AG04449 (cell line): ENCODE data around the gene PLEKHM1.

Experiments used
- CTCF ChIA-PET: fragments of 350-600 bp; formaldehyde crosslinking; extraction: SDS; loops from one replicate; lab custom pipeline; 2021; ENCODE audit warnings: antibody characterized with exemption; lab: Yijun Ruan, JAX
- POLR2A ChIA-PET: fragments of 400-600, 350-600 bp; formaldehyde crosslinking; extraction: SDS; loops from one replicate; lab custom pipeline; 2020; ENCODE audit warnings: antibody characterized with exemption, inconsistent platforms; lab: Yijun Ruan, JAX
- DNase-seq: peaks from one replicate; pipeline ENCODE4 v3.0.0-alpha.2; 2010; ENCODE audit warnings: low read depth, low spot score
- H3K4me3 ChIP-seq: 2 replicates; pipeline ENCODE4 v1.5.1; 2011; ENCODE audit warnings: low read depth, mild to moderate bottlenecking, control low read depth, low read length
- TF ChIP-seq, protein P1 (sequence below): IDR thresholded peaks from one replicate; pipeline ENCODE4 v1.5.1; 2011; ENCODE audit warnings: mild to moderate bottlenecking, moderate library complexity, low read length, control low read depth, inconsistent platforms; ENCODE audit not compliant: insufficient read depth; ENCODE audit errors: missing control alignments

Gene PLEKHM1

DNA sequence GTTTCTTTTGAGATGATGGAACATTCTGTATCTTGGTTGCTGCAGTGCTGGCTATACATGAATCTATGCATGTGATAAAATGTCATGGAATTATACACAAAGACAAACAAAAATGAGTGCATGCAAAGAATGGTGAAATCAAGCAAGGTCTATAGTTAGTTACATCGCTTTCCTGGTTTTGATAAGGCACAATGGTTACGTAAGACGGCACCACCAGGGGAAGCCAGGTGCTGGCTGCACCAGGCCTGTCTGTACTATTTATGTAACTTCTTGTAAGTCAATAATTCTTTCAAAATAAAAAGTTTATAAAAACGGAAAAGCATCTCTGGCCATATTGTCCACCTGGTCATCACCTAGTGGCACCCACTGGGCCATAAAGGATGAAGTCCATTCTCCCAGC is 104.3 kb downstream of the PLEKHM1 start:
- TF ChIP-seq, protein P1, sequence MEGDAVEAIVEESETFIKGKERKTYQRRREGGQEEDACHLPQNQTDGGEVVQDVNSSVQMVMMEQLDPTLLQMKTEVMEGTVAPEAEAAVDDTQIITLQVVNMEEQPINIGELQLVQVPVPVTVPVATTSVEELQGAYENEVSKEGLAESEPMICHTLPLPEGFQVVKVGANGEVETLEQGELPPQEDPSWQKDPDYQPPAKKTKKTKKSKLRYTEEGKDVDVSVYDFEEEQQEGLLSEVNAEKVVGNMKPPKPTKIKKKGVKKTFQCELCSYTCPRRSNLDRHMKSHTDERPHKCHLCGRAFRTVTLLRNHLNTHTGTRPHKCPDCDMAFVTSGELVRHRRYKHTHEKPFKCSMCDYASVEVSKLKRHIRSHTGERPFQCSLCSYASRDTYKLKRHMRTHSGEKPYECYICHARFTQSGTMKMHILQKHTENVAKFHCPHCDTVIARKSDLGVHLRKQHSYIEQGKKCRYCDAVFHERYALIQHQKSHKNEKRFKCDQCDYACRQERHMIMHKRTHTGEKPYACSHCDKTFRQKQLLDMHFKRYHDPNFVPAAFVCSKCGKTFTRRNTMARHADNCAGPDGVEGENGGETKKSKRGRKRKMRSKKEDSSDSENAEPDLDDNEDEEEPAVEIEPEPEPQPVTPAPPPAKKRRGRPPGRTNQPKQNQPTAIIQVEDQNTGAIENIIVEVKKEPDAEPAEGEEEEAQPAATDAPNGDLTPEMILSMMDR = no peak
- CTCF ChIA-PET = interaction anchor here (0.7 to 19.3 kb wide), 24 partner anchors 9 to 251 kb away, joined by 3 to 828 read pairs (median 13); partner anchors contain the start of genes ACBD4, FMNL1, MAP3K14 and SPATA32

More for the DNA sequence above, 104.3 kb downstream of the PLEKHM1 start:
- POLR2A ChIA-PET = interaction anchor here (0.6 kb wide), 1 partner anchor 110 kb away, joined by 3 read pairs; no protein-coding TSS in a partner anchor
- no peak for DNase-seq
- H3K4me3 ChIP-seq = no peak overlapping the region
